ENCODE measurements around the gene PCSK5. TPM values are rescaled to one million over a fixed set of nuclear protein-coding genes. Genes with fewer than 3 reads are reported as not detected.

The PCSK5 gene
- total and polyA plus RNA-seq, 2 donors (not counting 1 experiment from before 2014, with no cell fraction given): 0.09 TPM; not detected in 1

- no peaks in the 10 kb centered on the region for H3K9me3 Mint-ChIP-seq (ENCODE audit: insufficient read depth)
- H3K27me3 Mint-ChIP-seq: peaks cover 16% of the 10 kb centered on the region
- H3K9ac ChIP-seq (ENCODE audit: low read length): no peak overlapping the region
- H3K4me3 Mint-ChIP-seq: no peak overlapping the region
- DNase-seq (no peak), ATAC-seq (ENCODE audit: low read depth) (no peak)
- H3K4me3 ChIP-seq (ENCODE audit: control extremely low read depth in 1 of 5, extremely low read depth in 1 of 5, insufficient read depth in 1 of 5, low read depth in 2 of 5, low read length in 4 of 5): no peak overlapping the region
- no peaks in the 10 kb centered on the region for H3K4me1 Mint-ChIP-seq
- WGBS (ENCODE audit: insufficient coverage): 100% methylated on average over 5 of the region's 7 CpGs
- H3K9me3 ChIP-seq (ENCODE audit: control extremely low read depth in 1 of 3, control insufficient read depth in 2 of 3, insufficient read depth in 1 of 3, low read length in 2 of 3): no peaks in the 10 kb centered on the region
- no peaks in the 10 kb centered on the region for H3K36me3 ChIP-seq (replicated peaks in 1 of 2; ENCODE audit: control extremely low read depth in 1 of 2, control insufficient read depth in 1 of 2, extremely low read depth in 1 of 2, insufficient read depth in 2 of 2, low read length in 1 of 2)
- CTCF ChIA-PET: interaction anchor here (0.6 kb wide), 1 partner anchor 64 kb away, joined by 3 read pairs; no protein-coding TSS in a partner anchor
- no peak overlapping the region for H2AFZ ChIP-seq (ENCODE audit: insufficient read depth, low read depth, low read length, poor library complexity, severe bottlenecking)
- POLR2A ChIA-PET: no interaction called here
- TF ChIP-seq CTCF (IDR thresholded peaks at IDR 0.05): no peak
- no peak for TF ChIP-seq EZH2 (IDR thresholded peaks at IDR 0.05; ENCODE audit: borderline replicate concordance, insufficient read depth, low read depth, low read length, poor library complexity, severe bottlenecking)
- H3K4me2 ChIP-seq (replicated peaks; ENCODE audit: low read depth, low read length, poor library complexity, severe bottlenecking): no peak overlapping the region
- no peak overlapping the region for H3K27ac Mint-ChIP-seq
- intact Hi-C loops (cut with micrococcal nuclease): no loop called here
- no peaks in the 10 kb centered on the region for H3K79me2 ChIP-seq (ENCODE audit: control insufficient read depth, insufficient read depth, low read length)
- no peaks in the 10 kb centered on the region for H4K20me1 ChIP-seq (ENCODE audit: control insufficient read depth, insufficient read depth, low read length, poor library complexity, severe bottlenecking)
- H3K4me1 ChIP-seq (ENCODE audit: control insufficient read depth in 2 of 2, insufficient read depth in 2 of 2, low read length in 2 of 2): no peaks in the 10 kb centered on the region
- no peak overlapping the region for H3K27ac ChIP-seq (ENCODE audit: low read length in 2 of 2)
- no peaks in the 10 kb centered on the region for H3K27me3 ChIP-seq (replicated peaks in 1 of 4; ENCODE audit: control extremely low read depth in 1 of 4, control insufficient read depth in 3 of 4, insufficient read depth in 4 of 4, low read length in 3 of 4)
Observed at GRCh38 chr9:76310577-76310976, 420.1 kb downstream of the PCSK5 start.

- no peaks in the 10 kb centered on the region for H3K4me1 ChIP-seq (ENCODE audit: control insufficient read depth in 2 of 2, insufficient read depth in 2 of 2, low read length in 2 of 2)
- H3K27me3 Mint-ChIP-seq: peaks cover 16% of the 10 kb centered on the region
- no peak overlapping the region for H3K4me2 ChIP-seq (replicated peaks; ENCODE audit: low read depth, low read length, poor library complexity, severe bottlenecking)
- WGBS (ENCODE audit: insufficient coverage): 79% methylated on average over 3 of the region's 5 CpGs
- DNase-seq (no peak), ATAC-seq (ENCODE audit: low read depth) (no peak)
- TF ChIP-seq EZH2 (IDR thresholded peaks at IDR 0.05; ENCODE audit: borderline replicate concordance, insufficient read depth, low read depth, low read length, poor library complexity, severe bottlenecking) (no peak), CTCF (IDR thresholded peaks at IDR 0.05) (no peak)
- ChIA-PET CTCF (no interaction called here), POLR2A (no interaction called here)
- H3K79me2 ChIP-seq (ENCODE audit: control insufficient read depth, insufficient read depth, low read length): no peaks in the 10 kb centered on the region
- H3K27me3 ChIP-seq (replicated peaks in 1 of 4; ENCODE audit: control extremely low read depth in 1 of 4, control insufficient read depth in 3 of 4, insufficient read depth in 4 of 4, low read length in 3 of 4): no peaks in the 10 kb centered on the region
- intact Hi-C loops (cut with micrococcal nuclease): no loop called here
- H3K9ac ChIP-seq (ENCODE audit: low read length): no peak overlapping the region
- H3K36me3 ChIP-seq (replicated peaks in 1 of 2; ENCODE audit: control extremely low read depth in 1 of 2, control insufficient read depth in 1 of 2, extremely low read depth in 1 of 2, insufficient read depth in 2 of 2, low read length in 1 of 2): no peaks in the 10 kb centered on the region
- no peaks in the 10 kb centered on the region for H3K9me3 ChIP-seq (ENCODE audit: control extremely low read depth in 1 of 3, control insufficient read depth in 2 of 3, insufficient read depth in 1 of 3, low read length in 2 of 3)
- H3K4me3 ChIP-seq (ENCODE audit: control extremely low read depth in 1 of 5, extremely low read depth in 1 of 5, insufficient read depth in 1 of 5, low read depth in 2 of 5, low read length in 4 of 5): no peak overlapping the region
- H3K27ac Mint-ChIP-seq: no peak overlapping the region
- no peak overlapping the region for H3K27ac ChIP-seq (ENCODE audit: low read length in 2 of 2)
- no peaks in the 10 kb centered on the region for H3K4me1 Mint-ChIP-seq
- H3K4me3 Mint-ChIP-seq: no peak overlapping the region
- no peak overlapping the region for H2AFZ ChIP-seq (ENCODE audit: insufficient read depth, low read depth, low read length, poor library complexity, severe bottlenecking)
- H3K9me3 Mint-ChIP-seq (ENCODE audit: insufficient read depth): no peaks in the 10 kb centered on the region
- H4K20me1 ChIP-seq (ENCODE audit: control insufficient read depth, insufficient read depth, low read length, poor library complexity, severe bottlenecking): no peaks in the 10 kb centered on the region
Observed at GRCh38 chr9:76310991-76311390, 420.5 kb downstream of the PCSK5 start.
